Thyroid gland (tissue), 4 donors: Measurements from ENCODE around the gene PRELID3B. TPM values are rescaled to one million over a fixed set of nuclear protein-coding genes. Genes with fewer than 3 reads are reported as not detected.

Experiments
- DNase-seq, 2 donors: peaks; one replicate each; pipeline ENCODE4 v3.0.0-alpha.2; 2019
- H3K27ac ChIP-seq, 3 donors: fragments of 200-600 bp; sonication (generic); 1 replicate in 2 of 3; 2 replicates in 1 of 3; pipeline ENCODE4 v1.5.1; 2016 to 2019; ENCODE audit warnings: mild to moderate bottlenecking in 1 of 3, moderate library complexity in 1 of 3
- H3K27me3 ChIP-seq: fragments of 200-600 bp; sonication (generic); one replicate; pipeline ENCODE4 v1.5.1; 2019
- H3K36me3 ChIP-seq, 2 donors: fragments of 200-600 bp; sonication (generic); one replicate each; pipeline ENCODE4 v1.5.1; 2016 to 2019
- H3K4me1 ChIP-seq, 2 donors: fragments of 200-600 bp; sonication (generic); one replicate each; pipeline ENCODE4 v1.5.1; 2017 to 2019
- H3K4me3 ChIP-seq, 3 donors: fragments of 200-600 bp; sonication (generic); replicated peaks in 1 of 3; 1 replicate in 2 of 3; 2 replicates in 1 of 3; pipeline ENCODE4 v1.5.1; 2016; ENCODE audit warnings: mild to moderate bottlenecking in 1 of 3
- H3K9me3 ChIP-seq: fragments of 200-600 bp; sonication (generic); one replicate; pipeline ENCODE4 v1.5.1; 2017
- CTCF ChIP-seq, 6 experiments: fragments of 200-600 bp in 3 of 6; fragments of 450-650 bp in 3 of 6; sonication (generic) in 3 of 6; IDR thresholded peaks; one replicate each; pipeline ENCODE4 v1.5.1; 2016 to 2019; ENCODE audit warnings: antibody characterized with exemption in 6 of 6, mild to moderate bottlenecking in 2 of 6, inconsistent platforms in 1 of 6, moderate library complexity in 1 of 6
- POLR2A ChIP-seq, 2 donors: fragments of 450-650 bp; IDR thresholded peaks; one replicate each; pipeline ENCODE4 v1.6.1; 2017; ENCODE audit warnings: antibody characterized with exemption in 2 of 2, mild to moderate bottlenecking in 2 of 2, moderate library complexity in 1 of 2
- WGBS, 2 donors: methylation state at CpG; one replicate each; pipeline ENCODE4 v1.1.5; 2017; 5-methylcytosine and 5-hydroxymethylcytosine counted together
- intact Hi-C: fragments of 100-400 bp; cut with DNase I; formaldehyde crosslinking; loops from one replicate; pipeline ENCODE4 v1.15.1; 2023
- total RNA-seq, 4 donors: library from RNA; depleted of rRNA; stranded (reverse); fragments of >200 nt; gene quantifications; one replicate each; pipeline ENCODE4 v1.2.3, GENCODE V29; 2016

Gene PRELID3B
- total RNA-seq, 4 donors from 2014 or later, result 74.4 to 112 (median 85.6) TPM

DNA sequence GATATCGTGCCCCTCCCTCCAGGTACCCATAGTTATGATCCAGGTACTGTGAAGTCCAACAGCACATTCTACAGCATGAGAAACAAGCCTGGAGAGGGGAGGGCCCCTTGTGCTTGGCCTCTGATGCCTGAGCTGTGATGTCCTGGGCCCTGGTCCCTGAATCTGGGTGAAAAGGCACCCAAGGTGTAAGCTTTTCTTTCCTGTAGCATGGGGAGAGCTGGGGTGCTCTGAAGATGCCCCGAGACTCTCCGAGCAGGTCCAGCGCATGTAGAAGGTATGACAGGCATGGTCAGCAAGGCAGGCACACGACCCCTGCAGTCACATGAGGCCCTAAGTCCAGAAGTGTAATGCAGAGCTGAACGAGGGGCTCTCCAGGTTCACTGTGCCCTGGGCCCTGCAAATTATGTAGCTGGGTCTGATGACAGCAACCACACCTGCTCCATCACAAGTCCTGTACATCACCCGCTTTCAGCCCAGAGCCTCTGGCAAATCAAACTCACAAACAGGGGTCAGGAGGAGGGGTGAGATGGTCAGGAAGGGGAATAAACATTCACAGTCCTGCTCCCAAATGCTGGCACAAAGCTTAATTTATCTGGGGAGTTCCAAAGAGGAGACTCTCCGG, 33.8 kb downstream of the PRELID3B start:
- no peaks in the 10 kb centered on the region for H3K9me3 ChIP-seq
- no peak overlapping the region for H3K4me3 ChIP-seq
- intact Hi-C loops, result loop anchor here (10.0 kb wide), 1 partner anchor 114 kb away; no protein-coding TSS in a partner anchor
- H3K27me3 ChIP-seq, result no peaks in the 10 kb centered on the region
- TF ChIP-seq CTCF (IDR thresholded peaks at IDR 0.05) (no peak), POLR2A (IDR thresholded peaks at IDR 0.05) (no peak)
- peaks cover 44 to 47% of the 10 kb centered on the region in 2 donors for H3K4me1 ChIP-seq
- no peak for DNase-seq
- 74 to 78% methylated on average over 3 to 6 of the region's 8 CpGs for WGBS, 2 donors
- H3K27ac ChIP-seq, result peak overlapping the region in 1 of 3 donors; percentile 46
- no peaks in the 10 kb centered on the region for H3K36me3 ChIP-seq

- 79 to 84% methylated on average over 23 of the region's 24 CpGs for WGBS, 2 donors
- Histone ChIP-seq H3K4me1 (peaks cover 44 to 50% of the 10 kb centered on the region in 2 donors), H3K27ac (peak overlapping the region in 2 of 3 donors; percentile 73 to 94), H3K36me3 (no peaks in the 10 kb centered on the region), H3K9me3 (no peaks in the 10 kb centered on the region), H3K27me3 (no peaks in the 10 kb centered on the region), H3K4me3 (peak overlapping the region in 1 of 3 donors; percentile 50)
- DNase-seq, result peak; percentile 38 to 39
- intact Hi-C loops, result loop anchor here (10.0 kb wide), 1 partner anchor 113 kb away; no protein-coding TSS in a partner anchor
- TF ChIP-seq CTCF (IDR thresholded peaks at IDR 0.05), result no peak
- no peak for TF ChIP-seq POLR2A (IDR thresholded peaks at IDR 0.05)
Observed at GRCh38 chr20:59007665-59008511, 34.7 kb downstream of the PRELID3B start.

DNA sequence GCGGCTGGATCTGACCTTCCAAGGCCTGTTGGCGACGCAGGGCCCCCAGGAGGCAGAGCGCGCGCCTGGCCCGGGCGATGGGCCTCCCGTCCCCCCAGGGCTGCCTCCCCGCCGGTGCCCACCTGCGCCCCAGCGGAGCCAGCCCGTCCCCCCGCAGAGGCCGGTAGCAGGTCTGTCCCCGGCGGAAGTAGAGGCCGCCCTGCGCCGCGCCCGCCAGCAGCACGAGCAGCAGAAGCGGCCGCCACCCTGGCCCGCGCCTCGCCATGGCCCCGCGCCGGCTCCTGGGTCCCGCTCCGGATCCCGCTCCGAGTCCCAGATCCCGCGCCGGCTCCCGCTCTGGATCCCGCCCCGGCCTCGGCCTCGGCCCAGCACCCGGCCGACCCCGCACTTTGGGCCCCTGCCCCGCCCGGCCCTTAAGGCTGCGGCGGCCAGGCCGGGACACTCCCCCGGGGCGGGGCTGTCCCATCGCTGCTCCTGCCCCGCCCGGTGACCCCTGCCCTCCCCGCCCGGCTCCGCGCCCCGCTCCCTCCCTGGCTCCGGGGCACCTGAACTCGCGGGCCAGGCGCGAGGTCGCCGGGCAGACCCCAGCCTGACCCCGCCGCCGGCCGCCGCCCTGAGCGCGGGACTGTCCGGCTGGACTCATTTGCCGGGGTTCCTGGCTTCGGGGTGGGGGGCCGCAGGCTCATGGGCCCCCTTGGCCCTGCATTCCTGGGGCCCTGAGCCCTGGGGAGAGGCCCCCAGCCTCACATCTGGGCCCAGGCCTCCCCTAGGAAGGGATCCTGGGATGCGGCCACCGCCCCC, 35.5 kb downstream of the PRELID3B start, which contains the start of gene CTSZ:
TSS of gene CTSZ (minus strand) at position 391 of the 801 bp plus-strand sequence. CDS start at position 265, 126 bp downstream.
- H3K27ac ChIP-seq, result peak within 1 kb of the TSS; percentile 12 to 94 (median 73)
- peak within 1 kb of the TSS; percentile 34 to 50 (median 46) for H3K4me3 ChIP-seq
- H3K27me3 ChIP-seq, result no peaks in the 10 kb centered on the region
- H3K9me3 ChIP-seq, result no peaks in the 10 kb centered on the region
- H3K36me3 ChIP-seq, result no peaks in the 10 kb centered on the region
- TF ChIP-seq POLR2A (IDR thresholded peaks at IDR 0.05) (peak in 1 of 2 donors; percentile 67), CTCF (IDR thresholded peaks at IDR 0.05) (no peak)
- intact Hi-C loops, result loop anchor here (10.0 kb wide), 1 partner anchor 112 kb away; no protein-coding TSS in a partner anchor
- WGBS, 2 donors, result 17 to 88% methylated on average over 2 to 12 of the region's 82 CpGs
- peaks cover 48 to 51% of the 10 kb centered on the region in 2 donors for H3K4me1 ChIP-seq
- peak; percentile 53 for DNase-seq

DNA sequence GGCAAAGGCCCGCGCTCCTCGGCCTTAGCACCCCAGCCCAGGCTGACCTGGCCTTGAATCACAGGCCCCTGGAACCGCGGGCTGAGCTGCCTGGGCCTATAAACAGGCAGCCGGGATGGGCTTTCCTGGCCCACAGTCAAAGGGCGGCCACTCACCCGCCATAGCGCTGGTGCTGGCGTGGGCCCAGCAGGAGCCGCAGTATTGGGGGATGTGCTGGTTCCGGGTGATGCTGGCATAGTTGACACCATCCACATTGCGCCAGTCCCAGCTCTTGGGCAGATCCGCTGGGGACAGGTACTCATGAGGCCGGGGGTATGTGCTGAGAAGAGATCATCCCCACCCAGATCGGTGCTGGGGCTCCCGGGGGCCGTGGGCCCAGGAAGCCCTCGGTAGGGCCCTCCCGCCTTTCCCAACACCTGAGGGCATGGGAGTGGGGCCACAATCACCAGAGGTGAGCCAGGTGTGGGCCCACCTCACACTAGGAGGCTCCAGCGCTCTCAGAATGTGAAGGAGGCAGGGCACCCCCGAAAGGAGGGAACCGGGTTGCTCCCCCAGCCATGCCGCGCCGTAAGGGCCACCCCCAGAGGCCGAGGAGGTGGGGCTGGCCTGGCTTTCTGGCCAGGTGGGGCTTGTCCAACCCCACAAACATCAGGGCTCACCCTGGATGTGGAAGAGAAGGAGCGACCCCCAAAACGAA, 36.3 kb downstream of the PRELID3B start:
- Histone ChIP-seq H3K4me1 (peaks cover 53 to 55% of the 10 kb centered on the region in 2 donors), H3K9me3 (no peaks in the 10 kb centered on the region), H3K27ac (peak overlapping the region; percentile 12 to 94 (median 73)), H3K36me3 (peaks cover 0 to under 1% of the 10 kb centered on the region in 2 donors), H3K27me3 (no peaks in the 10 kb centered on the region), H3K4me3 (peak overlapping the region; percentile 34 to 50 (median 46))
- TF ChIP-seq CTCF (IDR thresholded peaks at IDR 0.05), result no peak
- no peak for TF ChIP-seq POLR2A (IDR thresholded peaks at IDR 0.05)
- DNase-seq, result peak; percentile 27 to 45
- intact Hi-C loops, result loop anchor here (10.0 kb wide), 1 partner anchor 112 kb away; no protein-coding TSS in a partner anchor
- 46 to 59% methylated on average over 7 to 12 of the region's 29 CpGs for WGBS, 2 donors
